HL-60/S4 treated with retinoic acid at 250 ng/mL for 4 days and 3 days (cell line): ENCODE data around the gene SEPHS1.

Experiments used
- in situ Hi-C: fragments of 300-500 bp; cut with MboI; formaldehyde crosslinking; loops from 2 replicates; pipeline ENCODE4 v1.7.0; 2022; ENCODE audit warnings: low sequenced_read_pairs

Gene SEPHS1

DNA sequence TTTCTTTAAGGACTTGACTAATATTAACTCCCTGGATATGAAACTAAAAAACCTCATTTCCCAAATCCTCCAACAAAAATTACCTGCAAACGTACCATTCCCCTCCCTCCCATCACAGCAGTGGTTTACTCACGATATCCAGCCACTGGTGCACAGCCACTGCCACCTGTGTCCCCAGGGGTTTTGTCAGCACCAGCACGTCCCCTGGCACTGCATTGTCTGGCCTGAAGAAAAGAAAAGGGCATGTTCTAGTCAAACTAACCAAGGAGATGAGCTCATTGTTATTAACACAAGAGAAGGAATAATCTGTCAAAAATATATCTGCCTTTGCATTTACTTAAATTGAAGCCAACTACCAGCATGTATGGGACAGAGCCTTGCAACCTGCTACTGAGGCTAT is 18.5 kb downstream of the SEPHS1 start:
- in situ Hi-C loops: no loop called here

DNA sequence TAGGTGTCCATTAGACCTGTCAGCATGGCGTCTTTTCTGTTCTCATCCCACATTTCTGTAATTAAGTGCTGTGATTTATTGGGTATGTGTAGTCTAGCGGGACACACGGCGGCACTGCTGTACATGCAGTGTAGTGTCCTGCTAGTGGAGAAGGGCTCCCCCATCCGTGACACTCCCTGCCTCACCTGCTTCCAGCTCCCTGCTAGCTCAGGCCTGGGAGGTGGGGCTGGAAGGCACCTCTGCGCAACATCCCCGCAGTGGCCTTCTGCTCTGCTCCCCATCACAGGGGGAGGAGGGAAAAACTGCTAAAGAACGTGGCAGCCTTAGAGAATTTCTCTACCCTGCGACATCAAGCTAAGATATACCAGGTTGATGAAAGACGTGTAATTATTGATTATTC is 19.5 kb downstream of the SEPHS1 start:
- in situ Hi-C loops: no loop called here

- in situ Hi-C loops: no loop called here
Measured at GRCh38 chr10:13328126-13328525, 20.0 kb downstream of the SEPHS1 start.

DNA sequence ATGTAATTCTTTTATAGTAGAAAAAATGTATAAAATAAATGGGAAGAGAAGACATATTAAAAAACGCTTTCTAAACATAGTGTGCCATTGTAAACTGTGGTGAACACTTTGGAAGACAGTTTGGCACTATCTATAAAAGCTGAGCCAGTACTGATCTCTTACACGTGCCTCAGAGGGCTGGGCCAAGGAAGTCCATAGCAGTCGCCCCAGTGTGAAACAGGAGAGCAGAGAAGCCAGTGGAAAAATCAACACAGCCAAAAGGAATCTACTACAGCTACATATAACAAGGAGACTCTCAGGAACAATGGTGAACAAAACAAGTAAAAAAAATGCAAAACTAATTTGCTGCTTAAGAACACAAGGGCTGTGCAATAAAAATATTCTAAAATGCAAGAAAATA is 20.6 kb downstream of the SEPHS1 start:
- in situ Hi-C loops: no loop called here

- in situ Hi-C loops: no loop called here
Measured at GRCh38 chr10:13322615-13323148, 25.4 kb downstream of the SEPHS1 start.

GRCh38 chr10:13321576-13321975 is 26.5 kb downstream of the SEPHS1 start:
- in situ Hi-C loops: no loop called here

DNA sequence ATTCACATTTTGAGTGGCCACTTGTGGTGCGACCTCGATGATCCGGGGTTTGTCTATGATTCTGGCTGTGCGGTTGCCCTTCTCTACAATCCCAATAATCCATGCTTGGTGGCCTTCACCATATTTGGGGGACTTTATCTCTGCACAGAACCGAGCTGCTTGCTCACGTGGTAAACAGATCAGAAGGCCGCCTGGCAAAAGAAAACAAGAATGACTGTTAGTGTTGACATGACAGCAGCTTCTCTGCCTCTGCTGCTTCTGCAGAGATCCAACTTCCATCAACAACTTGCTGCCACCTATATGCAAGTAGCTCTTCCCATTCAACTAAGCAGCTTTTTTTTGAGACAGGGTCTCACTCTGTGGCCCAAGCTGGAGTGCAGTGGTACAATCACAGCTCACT is 28.9 kb downstream of the SEPHS1 start:
- in situ Hi-C loops: no loop called here

GRCh38 chr10:13317474-13317873 is 30.6 kb downstream of the SEPHS1 start:
- in situ Hi-C loops: no loop called here

DNA sequence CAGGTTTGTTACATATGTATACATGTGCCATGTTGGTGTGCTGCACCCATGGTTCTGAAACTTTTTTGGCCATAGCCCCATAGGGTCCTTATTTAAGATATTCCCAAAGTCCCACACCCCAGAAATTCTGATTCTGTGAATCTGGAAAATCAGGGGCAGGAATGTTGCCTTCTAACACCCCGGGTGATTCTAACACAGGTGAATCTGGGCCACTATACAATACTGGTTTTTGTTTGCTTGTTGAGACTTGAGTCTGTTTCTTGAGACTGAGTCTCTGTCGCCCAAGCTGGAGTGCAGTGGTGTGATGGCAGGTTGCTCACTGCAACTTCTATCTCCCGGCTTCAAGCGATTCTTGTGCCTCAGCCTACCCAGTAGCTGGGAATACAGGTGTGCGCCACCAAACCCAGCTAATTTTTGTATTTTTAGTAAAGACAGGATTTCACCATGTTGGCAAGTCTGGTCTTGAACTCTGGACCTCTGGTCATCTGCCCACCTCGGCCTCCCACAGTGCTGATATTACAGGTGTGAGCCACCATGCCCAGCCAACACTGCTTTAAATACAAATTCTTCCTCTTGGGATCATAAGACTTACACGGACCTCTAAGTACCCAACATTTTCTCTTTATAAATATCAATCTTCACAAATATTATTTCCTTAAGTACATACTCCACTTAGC is 31.3 kb downstream of the SEPHS1 start:
- in situ Hi-C loops: no loop called here

DNA sequence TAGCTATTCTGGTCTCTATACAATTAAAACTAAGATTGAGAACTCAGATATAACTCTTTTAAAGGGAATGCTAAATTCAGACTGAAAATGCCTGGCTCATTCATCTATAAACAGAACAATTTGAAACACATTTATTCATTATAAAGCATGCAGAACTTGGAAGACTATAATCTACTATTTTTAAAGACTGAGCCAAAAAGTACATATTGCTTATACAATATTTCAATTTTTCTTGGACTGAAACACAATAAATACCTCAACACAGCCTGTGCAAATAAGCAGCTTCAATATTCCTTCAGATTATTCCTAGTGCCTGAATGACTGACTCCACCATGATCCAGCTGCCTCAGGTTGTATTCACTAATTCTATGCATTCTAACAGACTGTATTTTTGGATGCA is 32.7 kb downstream of the SEPHS1 start:
- in situ Hi-C loops: no loop called here

- in situ Hi-C loops: no loop called here
Measured at GRCh38 chr10:13311177-13311575, 36.9 kb downstream of the SEPHS1 start.

GRCh38 chr10:13310518-13311176 is 37.4 kb downstream of the SEPHS1 start:
- in situ Hi-C loops: no loop called here

- in situ Hi-C loops: no loop called here
Measured at GRCh38 chr10:13309792-13310191, 38.3 kb downstream of the SEPHS1 start.

DNA sequence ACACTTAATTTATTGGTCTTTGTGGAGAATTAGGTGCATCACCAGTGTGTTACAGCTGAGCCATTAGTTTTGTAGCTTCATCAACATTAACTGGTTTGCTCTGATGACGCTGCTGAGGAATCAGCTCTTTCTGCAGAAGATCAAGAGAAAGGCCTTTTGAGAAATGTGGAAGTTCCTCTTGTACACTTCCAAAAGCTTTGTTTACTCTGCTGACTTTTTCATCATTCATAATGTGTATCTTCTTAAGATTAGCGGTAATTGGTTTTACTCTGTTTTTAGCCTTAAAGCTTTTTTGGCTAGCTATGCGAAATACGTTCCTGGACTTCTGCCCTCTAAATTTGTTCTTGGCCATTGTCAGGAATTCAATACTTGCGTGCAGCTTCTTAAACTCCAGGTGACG is 40.0 kb downstream of the SEPHS1 start:
- in situ Hi-C loops: no loop called here

GRCh38 chr10:13306103-13306502 is 42.0 kb downstream of the SEPHS1 start:
- in situ Hi-C loops: no loop called here

DNA sequence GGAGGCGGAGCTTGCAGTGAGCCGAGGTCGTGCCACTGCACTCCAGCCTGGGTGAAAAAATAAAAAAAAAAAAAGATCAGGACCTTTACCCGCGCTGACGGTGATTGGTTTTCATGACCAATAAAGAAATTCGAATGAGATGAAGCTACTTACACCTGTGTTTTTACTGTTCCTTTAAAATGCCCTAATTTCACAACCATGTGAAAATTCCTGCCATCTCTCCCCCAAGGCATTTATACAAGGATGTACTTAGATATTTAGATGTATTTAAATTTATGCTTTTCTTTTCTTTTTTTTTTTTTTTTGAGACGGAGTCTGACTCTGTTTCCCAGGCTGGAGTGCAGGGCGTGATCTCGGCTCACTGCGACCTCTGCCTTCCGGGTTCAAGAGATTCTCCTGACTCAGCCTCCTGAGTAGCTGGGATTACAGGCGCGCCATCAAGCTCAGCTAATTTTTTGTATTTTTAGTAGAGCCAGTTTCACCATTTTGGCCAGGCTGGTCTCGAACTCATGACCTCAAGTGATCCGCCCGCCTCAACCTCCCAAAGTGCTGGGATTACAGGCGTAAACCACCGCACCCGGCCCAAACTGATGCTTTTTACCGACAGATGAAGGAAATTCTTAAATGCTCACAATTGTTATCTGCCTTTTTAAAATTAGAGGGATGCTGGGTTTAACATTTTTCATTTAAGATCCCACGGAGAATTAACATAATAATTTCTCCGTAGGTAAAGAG is 45.1 kb downstream of the SEPHS1 start:
- in situ Hi-C loops: no loop called here

DNA sequence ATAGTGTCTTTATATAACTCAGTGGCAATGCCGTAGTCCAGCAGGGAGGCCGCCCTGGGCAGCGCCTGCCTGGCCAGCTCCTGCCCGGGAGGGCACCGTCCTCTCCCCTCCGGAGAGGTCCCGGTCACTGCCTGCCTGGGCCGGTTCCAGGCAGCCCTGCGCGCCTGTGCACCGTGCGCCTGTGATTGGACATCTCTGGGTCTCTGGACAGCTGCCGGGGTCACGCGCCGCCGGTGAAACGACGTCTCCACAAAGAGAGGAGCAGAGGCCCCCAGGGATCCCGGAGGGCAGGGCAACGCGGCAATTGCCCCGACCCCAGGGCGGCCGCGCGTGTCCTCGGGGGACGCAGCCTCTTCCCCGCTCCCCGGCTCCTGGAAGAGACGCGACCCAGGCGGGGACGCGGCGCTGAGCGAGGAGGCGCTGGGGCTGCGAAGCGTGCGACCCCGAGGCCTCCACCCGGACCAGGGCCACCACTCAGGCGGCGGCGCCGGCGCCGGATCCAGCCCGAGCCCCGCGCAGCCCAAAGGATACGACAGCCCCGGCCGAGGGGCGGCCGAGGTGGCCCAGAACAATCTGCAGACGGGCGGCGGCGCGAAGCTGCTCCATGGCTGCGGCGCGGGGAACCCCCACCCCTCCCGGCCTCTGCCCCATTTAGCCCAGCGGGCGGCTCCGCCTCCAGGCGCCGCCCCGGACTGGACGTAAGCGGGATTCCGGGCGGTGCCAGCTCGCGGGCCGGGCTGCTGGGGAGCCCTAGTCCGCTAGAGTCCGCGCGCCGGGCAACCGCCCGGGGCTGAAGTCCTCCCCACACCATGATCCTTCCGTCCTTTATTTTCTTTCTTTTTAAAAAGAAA is 48.4 kb downstream of the SEPHS1 start, which contains the start of gene PHYH:
Gene PHYH, minus strand, starts transcription at position 628 of the 851 bp plus-strand sequence. Its CDS starts 22 bp downstream, at position 606.
- in situ Hi-C loops: no loop called here

DNA sequence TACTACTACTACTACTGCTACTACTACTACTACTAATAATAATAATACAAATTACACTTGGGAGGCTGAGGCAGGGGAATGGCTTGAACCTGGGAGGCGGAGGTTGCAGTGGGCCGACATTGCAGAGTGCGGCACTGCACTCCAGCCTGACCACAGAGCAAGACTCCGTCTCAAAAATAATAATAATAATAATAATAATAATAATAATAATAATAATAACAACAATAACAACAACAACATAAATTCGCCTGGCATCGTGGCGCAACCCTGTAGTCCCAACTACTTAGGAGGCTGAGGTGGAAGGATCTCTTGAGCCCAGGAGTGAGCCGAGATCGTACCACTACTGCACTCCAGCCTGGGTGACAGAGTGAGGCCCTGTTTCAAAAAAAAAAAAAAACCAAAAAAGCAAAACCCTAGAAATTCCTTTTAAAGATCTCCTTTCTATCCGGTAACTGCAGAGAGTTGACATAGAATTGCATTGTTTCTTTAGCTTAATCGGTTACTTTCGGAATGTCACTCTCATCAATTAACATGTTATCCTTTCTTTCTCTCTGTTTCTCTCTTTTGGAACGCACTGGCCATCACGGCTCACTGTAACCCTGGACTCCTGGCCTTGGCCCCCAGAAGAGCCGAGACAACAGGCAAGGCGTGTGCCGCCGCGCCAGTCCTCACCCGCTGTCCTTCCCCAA is 49.2 kb downstream of the SEPHS1 start:
- in situ Hi-C loops: no loop called here

- in situ Hi-C loops: no loop called here
Measured at GRCh38 chr10:13296476-13296875, 51.6 kb downstream of the SEPHS1 start.

DNA sequence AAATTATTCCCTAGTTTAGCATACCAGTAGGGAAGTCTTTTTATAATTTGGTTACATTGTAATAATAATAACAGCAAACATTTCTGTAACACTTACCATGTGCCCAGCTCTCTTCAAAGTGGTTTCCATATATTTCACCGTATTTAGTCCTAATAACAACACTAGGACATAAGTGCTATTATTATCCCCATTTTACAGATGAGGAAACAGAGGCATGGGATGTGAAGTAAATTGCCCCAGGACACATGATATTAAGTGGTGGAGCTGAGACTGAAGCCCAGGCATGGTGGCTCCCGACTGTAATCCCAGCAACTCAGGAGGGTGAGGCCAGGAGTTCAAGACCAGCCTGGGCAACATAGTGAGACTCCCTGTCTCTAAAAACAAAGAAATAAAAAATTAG is 53.3 kb downstream of the SEPHS1 start:
- in situ Hi-C loops: no loop called here
